A673 (cell line): ENCODE data around the gene TLE6. TPM values are rescaled to one million over a fixed set of nuclear protein-coding genes. Genes with fewer than 3 reads are reported as not detected.
A peak's percentile ranks its signal among the peaks of the same experiment; 100 is the strongest.

Source experiments
- BruUV-seq: library from RNA; stranded (reverse); fragments of 400-500 nt; replicated peaks from 2 replicates; lab custom pipeline; 2021; lab: Mats Ljungman, UMichigan
- CTCF ChIA-PET: fragments of 300-600 bp; sonication (Branson Sonifier 250); formaldehyde crosslinking; loops from one replicate; lab custom pipeline; 2022; ENCODE audit warnings: antibody characterized with exemption; lab: Charles Lee
- POLR2A ChIA-PET: fragments of 300-600 bp; sonication (Branson Sonifier 250); formaldehyde crosslinking; loops from one replicate; lab custom pipeline; 2022; ENCODE audit warnings: antibody characterized with exemption; ENCODE audit not compliant: low non-redundant PET; lab: Charles Lee
- DNase-seq: peaks from one replicate; pipeline ENCODE4 v3.0.0-alpha.2; 2015; ENCODE audit warnings: low spot score
- H3K27ac ChIP-seq: fragments of 200-600 bp; sonication (generic); 2 replicates; pipeline ENCODE4 v1.5.1; 2016; ENCODE audit warnings: mixed run types, low read depth, mild to moderate bottlenecking, mixed read lengths, antibody characterized with exemption, low read length; ENCODE audit not compliant: poor library complexity, severe bottlenecking
- H3K27me3 ChIP-seq: fragments of 200-600 bp; sonication (generic); replicated peaks from 2 replicates; pipeline ENCODE4 v1.6.1; 2017; ENCODE audit warnings: mixed run types, low read depth, mild to moderate bottlenecking, mixed read lengths, antibody characterized with exemption, low read length; ENCODE audit not compliant: insufficient read depth, poor library complexity
- H3K36me3 ChIP-seq: fragments of 200-600 bp; sonication (generic); 2 replicates; pipeline ENCODE4 v1.6.1; 2016; ENCODE audit warnings: mixed run types, mild to moderate bottlenecking, mixed read lengths, antibody characterized with exemption, low read length; ENCODE audit not compliant: insufficient read depth, poor library complexity, severe bottlenecking
- H3K4me1 ChIP-seq: fragments of 200-600 bp; sonication (generic); 2 replicates; pipeline ENCODE4 v1.6.1; 2017; ENCODE audit warnings: mixed run types, mild to moderate bottlenecking, mixed read lengths, antibody characterized with exemption, low read length; ENCODE audit not compliant: insufficient read depth, poor library complexity, severe bottlenecking
- H3K4me3 ChIP-seq: fragments of 200-600 bp; sonication (generic); 2 replicates; pipeline ENCODE4 v1.5.1; 2016; ENCODE audit warnings: low read depth, mixed run types, mild to moderate bottlenecking, mixed read lengths, low read length; ENCODE audit not compliant: poor library complexity, severe bottlenecking
- H3K9me3 ChIP-seq: fragments of 200-600 bp; sonication (generic); 2 replicates; pipeline ENCODE4 v1.6.1; 2016; ENCODE audit warnings: mixed run types, low read depth, mild to moderate bottlenecking, mixed read lengths, antibody characterized with exemption, low read length; ENCODE audit not compliant: poor library complexity, severe bottlenecking
- CTCF ChIP-seq: fragments of 300-800, 200-600 bp; sonication (generic); conservative IDR thresholded peaks from 2 replicates; pipeline ENCODE4 v1.5.1; 2017; ENCODE audit warnings: low read depth, mild to moderate bottlenecking, antibody characterized with exemption, low read length, moderate library complexity, mixed read lengths
- EZH2 ChIP-seq: fragments of 200-600 bp; sonication (generic); IDR thresholded peaks from 2 replicates; pipeline ENCODE4 v1.6.1; 2017; ENCODE audit warnings: borderline replicate concordance, low read depth, mild to moderate bottlenecking, mixed read lengths, antibody characterized with exemption, low read length; ENCODE audit not compliant: poor library complexity, severe bottlenecking
- intact Hi-C: fragments of 100-400 bp; cut with micrococcal nuclease; formaldehyde crosslinking; loops from one replicate; pipeline ENCODE4 v1.10.0; 2022; ENCODE audit not compliant: unreplicated experiment
- total RNA-seq: library from RNA; stranded (reverse); gene quantifications from 2 replicates; pipeline ENCODE4 v1.2.3, GENCODE V29; 2021

The TLE6 gene
- total RNA-seq, 1 experiment from 2014 or later = not detected

GRCh38 chr19:3027981-3028304, 50.6 kb downstream of the TLE6 start:
- intact Hi-C loops = no loop called here
- no peak for DNase-seq
- BruUV-seq = no TSS peak
- Histone ChIP-seq H3K36me3 (no peaks in the 10 kb centered on the region), H3K9me3 (no peaks in the 10 kb centered on the region), H3K4me3 (peak overlapping the region; percentile 67), H3K27ac (no peak overlapping the region), H3K4me1 (peaks cover 6% of the 10 kb centered on the region), H3K27me3 (peaks cover 6% of the 10 kb centered on the region)
- CTCF ChIA-PET = no interaction called here
- TF ChIP-seq CTCF (no peak), EZH2 (no peak)
- POLR2A ChIA-PET = no interaction called here

DNA sequence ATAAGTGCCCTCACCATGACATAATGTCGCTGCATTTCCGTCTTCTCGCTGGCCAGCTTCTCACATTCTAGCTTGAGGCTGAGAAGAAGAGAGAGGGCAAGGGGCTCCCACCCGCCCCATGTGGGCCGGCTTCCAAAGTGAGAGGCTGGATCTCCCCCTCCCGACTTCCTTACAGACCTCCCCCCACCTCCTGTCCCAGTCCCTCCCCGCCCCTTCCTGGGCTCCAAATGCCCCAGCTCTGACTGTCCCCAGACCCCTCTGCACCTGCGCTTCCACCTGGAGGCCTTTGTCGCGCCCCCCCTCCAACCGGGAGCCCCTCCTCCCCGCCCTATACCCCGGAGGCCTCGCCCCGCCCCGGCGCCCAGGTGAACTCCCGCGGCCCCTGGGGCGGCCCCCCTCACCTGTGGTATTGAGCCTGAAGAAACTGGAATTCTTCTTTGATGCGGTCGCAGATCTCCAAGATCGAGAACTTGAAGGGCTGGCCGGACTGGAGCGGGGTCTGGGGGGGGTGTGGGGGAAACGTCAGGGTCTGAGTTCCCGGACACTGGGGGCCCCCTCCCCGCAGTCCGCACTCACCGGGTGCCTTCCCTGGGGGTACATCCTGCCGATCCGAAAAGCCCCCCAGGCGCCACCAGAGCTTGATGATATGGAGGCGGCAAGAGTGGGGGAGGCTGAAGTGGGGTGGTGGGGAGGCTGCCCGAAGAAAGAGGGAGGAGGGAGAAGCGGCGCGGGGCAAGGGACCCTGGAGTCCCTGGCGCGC, 51.1 kb downstream of the TLE6 start:
- Histone ChIP-seq H3K4me1 (peaks cover 6% of the 10 kb centered on the region), H3K27me3 (peaks cover 6% of the 10 kb centered on the region), H3K9me3 (no peaks in the 10 kb centered on the region), H3K4me3 (peak overlapping the region; percentile 67), H3K27ac (no peak overlapping the region), H3K36me3 (no peaks in the 10 kb centered on the region)
- CTCF ChIA-PET = interaction anchor here (0.6 kb wide), 1 partner anchor 114 kb away, joined by 4 read pairs; no protein-coding TSS in a partner anchor
- TF ChIP-seq EZH2 (no peak), CTCF (no peak)
- no peak for DNase-seq
- intact Hi-C loops = no loop called here
- POLR2A ChIA-PET = no interaction called here
- no TSS peak for BruUV-seq

DNA sequence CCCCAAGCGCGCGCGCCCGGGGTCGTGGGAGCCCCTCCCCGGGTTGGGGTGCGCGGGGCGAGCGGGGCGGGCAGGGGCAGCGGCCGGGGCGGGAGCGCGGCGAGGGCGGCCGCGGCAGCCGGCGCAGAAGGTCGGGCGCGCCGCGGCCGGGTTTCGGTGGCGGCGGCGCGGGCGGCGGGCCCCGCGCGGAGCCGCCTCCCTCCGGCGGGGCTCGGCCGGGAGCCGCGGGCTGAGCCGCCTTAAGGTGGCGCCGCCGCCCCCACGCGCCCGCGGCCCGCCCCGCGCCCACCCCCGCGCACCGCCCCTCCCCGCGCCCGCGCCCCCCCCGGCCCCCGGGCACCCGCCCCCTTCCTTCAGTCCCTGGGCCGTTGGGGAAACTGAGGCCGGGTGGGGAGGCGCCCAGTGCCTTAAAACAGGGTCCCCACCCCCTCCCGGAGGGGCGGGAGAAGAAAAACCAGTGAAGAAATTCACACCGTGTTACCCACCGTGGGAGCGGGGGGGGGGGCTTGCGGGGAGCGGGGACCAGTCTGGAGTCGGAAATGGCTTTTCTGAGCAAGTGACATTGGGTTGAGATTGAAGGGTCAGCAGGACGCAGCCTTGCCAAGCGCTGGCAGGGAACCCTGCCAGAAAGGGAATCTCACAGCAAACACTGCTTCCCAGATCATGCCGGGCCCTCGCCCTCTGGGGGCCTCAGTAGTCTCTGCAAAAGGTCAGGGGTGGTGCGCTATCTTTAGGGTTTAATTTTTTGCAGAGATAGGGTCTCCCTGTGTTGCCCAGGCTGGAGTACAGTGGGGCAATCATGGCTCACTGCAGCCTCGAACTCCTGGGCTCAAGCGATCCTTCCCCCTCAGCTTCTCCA, 51.9 kb downstream of the TLE6 start, which contains the start of gene TLE2:
TSS of gene TLE2 (minus strand) at position 216 of the 859 bp plus-strand sequence. CDS start 376 bp downstream, outside the sequence.
- no TSS peak for BruUV-seq
- Histone ChIP-seq H3K4me1 (peaks cover 7% of the 10 kb centered on the region), H3K36me3 (no peaks in the 10 kb centered on the region), H3K27me3 (peaks cover 6% of the 10 kb centered on the region), H3K4me3 (peak within 1 kb of the TSS; percentile 67), H3K9me3 (no peaks in the 10 kb centered on the region), H3K27ac (no peak within 1 kb of the TSS)
- ChIA-PET CTCF (interaction anchor here (0.6 kb wide), 1 partner anchor 522 kb away, joined by 5 read pairs; no protein-coding TSS in a partner anchor), POLR2A (no interaction called here)
- intact Hi-C loops = no loop called here
- DNase-seq = no peak
- TF ChIP-seq EZH2 = no peak
- TF ChIP-seq CTCF = no peak
